Adipocyte (in vitro differentiated cells): Measurements from ENCODE around the gene SCRN1.

ENCODE experiments used
- DNase-seq: peaks from one replicate; pipeline ENCODE4 v3.0.0-alpha.2; 2015; ENCODE audit warnings: low read depth
- H3K27me3 ChIP-seq: replicated peaks from 2 replicates; pipeline ENCODE4 v1.7.0; 2013; ENCODE audit warnings: mild to moderate bottlenecking, low read length, moderate library complexity; ENCODE audit not compliant: control insufficient read depth, insufficient read depth
- H3K36me3 ChIP-seq: 2 replicates; pipeline ENCODE4 v1.7.0; 2013; ENCODE audit warnings: low read length, mild to moderate bottlenecking, moderate library complexity; ENCODE audit not compliant: control insufficient read depth, insufficient read depth, severe bottlenecking
- H3K4me1 ChIP-seq: 2 replicates; pipeline ENCODE4 v1.7.0; 2013; ENCODE audit warnings: mild to moderate bottlenecking, low read length, moderate library complexity; ENCODE audit not compliant: control insufficient read depth, insufficient read depth
- H3K4me3 ChIP-seq: 2 replicates; pipeline ENCODE4 v1.7.0; 2013; ENCODE audit warnings: mild to moderate bottlenecking, low read length, moderate library complexity
- H3K9ac ChIP-seq: 2 replicates; pipeline ENCODE4 v1.7.0; 2013; ENCODE audit warnings: mild to moderate bottlenecking, low read length, moderate library complexity
- H3K9me3 ChIP-seq: 2 replicates; pipeline ENCODE4 v1.7.0; 2013; ENCODE audit warnings: mild to moderate bottlenecking, low read length, moderate library complexity; ENCODE audit not compliant: control insufficient read depth

Gene SCRN1, protein sequence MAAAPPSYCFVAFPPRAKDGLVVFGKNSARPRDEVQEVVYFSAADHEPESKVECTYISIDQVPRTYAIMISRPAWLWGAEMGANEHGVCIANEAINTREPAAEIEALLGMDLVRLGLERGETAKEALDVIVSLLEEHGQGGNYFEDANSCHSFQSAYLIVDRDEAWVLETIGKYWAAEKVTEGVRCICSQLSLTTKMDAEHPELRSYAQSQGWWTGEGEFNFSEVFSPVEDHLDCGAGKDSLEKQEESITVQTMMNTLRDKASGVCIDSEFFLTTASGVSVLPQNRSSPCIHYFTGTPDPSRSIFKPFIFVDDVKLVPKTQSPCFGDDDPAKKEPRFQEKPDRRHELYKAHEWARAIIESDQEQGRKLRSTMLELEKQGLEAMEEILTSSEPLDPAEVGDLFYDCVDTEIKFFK

DNA sequence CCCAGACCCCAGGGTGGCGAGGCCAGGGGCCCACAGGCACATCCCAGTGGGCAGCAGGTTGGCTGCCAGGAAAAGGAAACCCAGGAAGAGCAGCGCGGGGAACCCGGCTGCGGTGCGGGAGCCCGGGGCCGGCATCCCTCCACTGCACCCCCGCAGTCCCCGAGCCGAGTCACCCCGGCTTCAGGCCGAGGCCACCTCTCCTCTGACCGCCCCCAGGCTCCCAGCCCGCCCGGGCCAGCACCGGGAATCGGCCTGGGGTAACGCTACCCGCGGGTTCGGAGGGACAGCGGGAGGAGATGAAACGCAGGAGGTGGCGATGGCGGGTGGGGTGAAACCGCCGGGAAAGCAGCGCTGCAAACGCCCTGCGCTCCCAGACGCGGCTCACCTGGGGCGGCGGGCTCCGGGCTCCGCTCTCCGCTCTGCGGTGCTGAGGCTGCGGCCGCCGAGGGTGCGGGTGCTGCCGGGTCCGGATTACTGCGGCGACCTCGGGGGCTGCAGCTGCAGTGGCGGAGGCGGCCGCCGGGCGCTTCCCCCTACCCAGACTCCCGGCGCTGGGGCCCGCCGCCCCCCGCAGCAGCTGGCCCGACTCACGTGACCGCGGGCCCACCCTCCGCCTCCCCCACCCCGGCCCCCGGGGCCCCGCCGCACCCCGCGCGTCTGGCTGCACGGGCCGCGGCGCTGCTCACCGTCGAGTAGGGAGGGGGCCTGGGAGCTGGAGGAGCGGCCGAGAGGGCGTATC, at the start of gene SCRN1:
TSS of gene SCRN1 (minus strand) at position 545 of the 739 bp plus-strand sequence. CDS start 20,734 bp downstream, outside the sequence.
- Histone ChIP-seq H3K9me3 (peaks cover 11% of the 10 kb centered on the region), H3K36me3 (no peaks in the 10 kb centered on the region), H3K27me3 (no peaks in the 10 kb centered on the region), H3K9ac (peak within 1 kb of the TSS; percentile 96), H3K4me3 (peak within 1 kb of the TSS; percentile 92), H3K4me1 (peaks cover 23% of the 10 kb centered on the region)
- DNase-seq, result peak; percentile 77

DNA sequence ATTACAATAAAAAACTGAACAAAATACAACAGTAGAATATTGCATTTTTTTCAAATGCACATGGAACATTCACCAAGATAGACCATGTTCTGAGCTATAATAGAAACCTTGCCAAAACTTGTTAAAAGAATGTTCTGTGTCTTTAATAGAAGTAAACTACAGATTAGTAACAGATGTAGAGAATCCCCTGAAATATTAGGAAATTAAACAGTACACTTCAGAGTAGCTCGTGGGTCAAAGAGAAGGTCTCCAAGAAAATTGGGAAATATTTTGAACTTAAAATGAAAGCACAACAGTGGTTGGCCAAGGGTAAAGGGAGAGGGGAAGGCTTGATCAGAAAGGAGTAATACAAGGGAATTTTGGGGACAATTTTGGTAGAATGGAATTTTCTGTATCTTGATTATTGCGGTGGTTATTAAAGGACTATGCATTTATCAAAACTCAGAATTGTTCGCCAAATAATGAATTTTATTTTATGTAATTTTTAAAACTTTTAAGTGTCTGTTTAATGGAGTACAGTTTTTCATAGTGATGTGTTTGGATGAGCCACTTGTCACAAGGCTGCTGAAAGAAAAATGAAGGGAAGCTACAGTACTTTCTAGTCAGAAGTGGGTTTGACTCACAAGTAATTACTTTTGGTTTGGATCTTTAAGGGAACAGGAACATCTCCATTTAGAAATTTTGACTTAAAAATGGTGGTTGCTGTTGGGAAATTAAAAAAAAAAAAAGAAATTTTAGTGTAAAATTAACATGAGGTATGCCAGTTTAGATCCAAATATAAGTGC, 48.8 kb upstream of the SCRN1 start:
- peak; percentile 93 for DNase-seq
- H3K36me3 ChIP-seq, result no peaks in the 10 kb centered on the region
- peak overlapping the region; percentile 72 for H3K9ac ChIP-seq
- H3K4me3 ChIP-seq, result peak overlapping the region; percentile 66
- H3K27me3 ChIP-seq, result no peaks in the 10 kb centered on the region
- H3K4me1 ChIP-seq, result peaks cover 59% of the 10 kb centered on the region
- no peaks in the 10 kb centered on the region for H3K9me3 ChIP-seq

DNA sequence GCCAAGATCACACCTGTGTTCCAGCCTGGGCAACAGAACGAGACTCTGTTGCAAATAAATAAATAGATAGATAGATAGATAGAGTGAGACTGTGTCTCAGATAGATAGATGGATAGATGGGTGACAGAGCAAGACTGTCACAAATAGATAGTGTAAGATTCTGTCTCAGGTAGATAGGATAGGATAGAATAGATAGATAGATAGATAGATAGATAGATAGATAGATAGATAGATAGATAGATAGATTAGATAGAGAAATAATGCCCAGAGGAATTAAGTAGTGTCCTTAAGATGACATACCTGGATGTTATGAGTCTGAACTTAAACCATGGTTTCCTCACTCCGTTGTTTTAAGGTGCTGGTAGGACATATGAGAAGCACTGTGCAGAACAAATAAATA, 46.6 kb upstream of the SCRN1 start:
- H3K9me3 ChIP-seq, result no peaks in the 10 kb centered on the region
- H3K27me3 ChIP-seq, result no peaks in the 10 kb centered on the region
- DNase-seq, result no peak
- H3K9ac ChIP-seq, result no peak overlapping the region
- no peaks in the 10 kb centered on the region for H3K36me3 ChIP-seq
- H3K4me1 ChIP-seq, result peaks cover 59% of the 10 kb centered on the region
- H3K4me3 ChIP-seq, result no peak overlapping the region

DNA sequence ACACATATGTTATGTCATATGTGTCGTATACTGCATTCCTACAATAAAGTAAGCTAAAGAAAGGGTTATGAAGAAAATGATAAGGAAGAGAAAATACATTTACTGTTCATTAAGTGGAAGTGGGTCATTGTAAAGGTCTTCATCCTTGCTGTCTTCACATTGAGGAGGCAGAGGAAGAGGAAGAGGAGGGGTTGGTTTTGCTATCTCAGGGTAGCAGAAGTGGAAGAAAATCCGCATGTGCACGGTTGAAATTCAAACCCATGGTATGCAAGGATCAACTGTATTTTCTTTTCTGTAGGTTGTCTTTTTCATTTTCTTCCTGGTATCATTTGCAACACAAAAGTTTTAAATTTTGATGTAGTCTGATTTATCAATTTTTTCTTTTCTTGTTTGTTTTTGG, 44.9 kb upstream of the SCRN1 start:
- H3K9me3 ChIP-seq, result no peaks in the 10 kb centered on the region
- no peak overlapping the region for H3K4me3 ChIP-seq
- no peak overlapping the region for H3K9ac ChIP-seq
- peaks cover 54% of the 10 kb centered on the region for H3K4me1 ChIP-seq
- H3K27me3 ChIP-seq, result no peaks in the 10 kb centered on the region
- DNase-seq, result no peak
- H3K36me3 ChIP-seq, result no peaks in the 10 kb centered on the region

DNA sequence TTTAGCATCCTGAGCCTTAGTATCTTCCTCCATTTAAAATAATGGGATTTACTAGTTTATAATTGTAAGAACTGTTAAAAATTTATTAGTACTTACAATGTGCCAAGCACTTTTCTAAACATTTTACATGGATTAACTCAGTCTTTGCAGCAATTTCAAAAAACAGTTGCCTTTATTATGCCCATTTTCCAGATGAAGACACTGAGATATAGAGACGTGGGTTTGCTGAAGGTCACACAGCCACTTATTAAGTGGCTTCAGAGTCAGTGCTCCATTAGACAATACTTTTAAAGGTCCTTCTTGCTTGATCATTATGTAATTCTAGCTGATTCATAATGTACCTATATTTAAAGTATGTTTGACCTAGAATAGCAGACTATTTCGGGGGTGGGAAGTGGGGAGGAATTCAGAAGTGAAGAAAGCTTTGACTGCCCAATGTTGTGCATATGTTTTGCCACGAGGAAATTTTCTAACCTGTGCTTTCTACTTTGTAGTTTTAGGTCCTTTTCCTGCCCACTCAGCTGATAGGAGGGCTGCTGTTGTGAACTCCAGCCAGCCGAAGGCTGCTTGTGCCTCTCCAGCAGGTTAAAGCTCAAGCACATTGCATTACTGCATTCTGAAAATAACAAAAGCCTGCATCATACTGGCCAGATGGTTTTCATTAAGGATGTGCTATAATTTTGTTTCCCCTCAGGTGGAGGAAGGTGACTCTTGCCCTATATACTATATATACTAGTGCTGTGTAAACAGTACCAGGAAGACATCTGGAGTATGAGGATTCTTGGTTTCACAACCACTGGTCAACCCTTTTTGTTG, 42.9 kb upstream of the SCRN1 start:
- Histone ChIP-seq H3K4me1 (peaks cover 43% of the 10 kb centered on the region), H3K27me3 (no peaks in the 10 kb centered on the region), H3K4me3 (no peak overlapping the region), H3K9me3 (no peaks in the 10 kb centered on the region), H3K36me3 (no peaks in the 10 kb centered on the region), H3K9ac (no peak overlapping the region)
- peak; percentile 84 for DNase-seq

DNA sequence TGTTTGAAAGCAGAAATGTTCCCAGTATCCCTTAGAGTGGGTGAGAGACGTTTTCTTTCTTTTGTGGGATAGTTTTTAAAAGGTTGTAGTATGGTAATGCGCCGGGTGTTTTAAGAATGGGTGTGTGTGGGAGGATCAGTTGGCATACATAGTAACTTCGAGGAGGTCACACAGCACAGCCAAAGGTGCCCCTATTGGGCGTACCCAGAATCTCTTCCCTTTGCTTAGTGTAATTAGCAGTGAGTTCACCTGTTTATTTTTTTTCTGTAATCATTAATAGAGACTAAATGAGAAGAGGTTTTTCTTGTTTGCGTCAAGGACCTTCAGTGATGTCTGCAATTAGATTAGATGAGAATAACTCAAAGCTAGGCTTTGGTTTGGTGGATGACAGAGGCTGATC, 40.1 kb upstream of the SCRN1 start:
- H3K36me3 ChIP-seq, result no peaks in the 10 kb centered on the region
- peak overlapping the region; percentile 89 for H3K4me3 ChIP-seq
- peak overlapping the region; percentile 89 for H3K9ac ChIP-seq
- peaks cover 44% of the 10 kb centered on the region for H3K4me1 ChIP-seq
- no peaks in the 10 kb centered on the region for H3K9me3 ChIP-seq
- DNase-seq, result peak; percentile 28
- H3K27me3 ChIP-seq, result no peaks in the 10 kb centered on the region

DNA sequence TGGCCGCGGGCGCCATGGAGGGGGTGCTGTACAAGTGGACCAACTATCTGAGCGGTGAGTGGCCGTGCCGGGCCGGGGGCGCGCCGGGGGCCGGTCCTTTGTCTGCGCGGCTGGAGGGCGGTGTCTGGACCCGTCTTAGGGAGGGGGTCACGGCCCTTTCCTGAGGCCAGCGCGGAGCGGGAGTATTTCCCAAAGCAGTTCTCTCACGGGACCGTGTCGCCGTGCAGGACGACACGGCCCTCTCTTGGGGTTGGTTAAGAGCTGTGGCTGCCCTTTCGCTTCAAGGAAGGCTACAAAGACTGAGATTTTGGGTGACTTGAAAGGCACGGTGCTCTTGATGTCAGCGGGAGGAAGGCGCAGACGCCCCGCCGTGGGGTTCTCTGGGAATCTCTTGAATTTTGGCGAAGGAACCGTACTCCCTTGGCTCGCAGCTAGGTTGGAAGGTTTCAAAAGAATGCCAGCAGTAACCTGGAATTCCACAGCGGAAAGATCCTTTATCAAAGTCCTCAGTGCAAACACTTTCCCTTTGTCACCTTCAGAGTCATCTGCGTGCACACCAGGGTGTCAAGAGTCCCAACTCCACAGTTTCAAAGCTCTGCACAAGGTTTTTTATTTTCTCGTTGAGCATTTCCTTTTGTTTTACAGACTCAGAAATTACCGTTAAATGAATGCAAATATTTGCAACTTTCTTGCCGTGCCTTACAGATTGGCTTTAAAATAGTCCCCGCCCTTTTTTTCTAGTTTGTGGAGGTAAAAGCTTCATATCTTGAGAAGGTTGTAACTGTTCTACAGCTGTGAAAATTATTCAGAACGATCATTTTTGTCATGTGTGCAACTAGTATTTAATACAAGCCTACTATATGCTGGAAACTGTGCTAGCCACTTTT, 39.4 kb upstream of the SCRN1 start:
- peak overlapping the region; percentile 89 for H3K9ac ChIP-seq
- H3K4me1 ChIP-seq, result peaks cover 43% of the 10 kb centered on the region
- peak overlapping the region; percentile 89 for H3K4me3 ChIP-seq
- no peaks in the 10 kb centered on the region for H3K27me3 ChIP-seq
- no peaks in the 10 kb centered on the region for H3K36me3 ChIP-seq
- peak; percentile 46 for DNase-seq
- no peaks in the 10 kb centered on the region for H3K9me3 ChIP-seq

DNA sequence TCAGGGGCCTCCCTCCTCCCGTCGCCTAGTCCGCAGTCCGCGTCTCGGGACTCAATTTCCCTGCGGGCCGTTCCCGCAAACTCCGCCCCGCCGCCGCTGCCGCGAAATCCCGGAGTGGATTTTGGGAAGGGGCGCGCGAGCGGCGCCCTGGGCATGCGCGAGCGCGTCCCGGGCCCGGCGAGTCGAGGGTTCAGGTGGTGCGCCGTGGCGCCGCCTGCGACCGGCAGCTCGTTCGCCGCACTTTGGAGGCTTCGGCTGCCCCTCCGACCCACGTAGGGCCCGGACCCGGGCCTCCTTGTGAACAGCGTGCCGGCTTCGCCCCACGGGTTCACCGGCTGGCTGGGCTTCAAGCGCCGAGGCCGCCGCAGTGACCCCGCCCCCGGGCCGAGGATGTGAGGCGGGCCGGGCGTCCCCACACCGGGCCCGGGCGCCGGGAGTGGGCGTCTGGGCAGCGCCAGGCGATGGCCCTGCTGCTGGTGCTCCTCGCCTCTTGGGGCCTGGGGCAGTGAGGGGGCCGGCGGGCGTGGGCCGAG, 38.7 kb upstream of the SCRN1 start, which contains the start of gene PLEKHA8:
TSS of gene PLEKHA8 (plus strand) at position 197 of the 533 bp plus-strand sequence. CDS start 351 bp downstream, outside the sequence.
- no peaks in the 10 kb centered on the region for H3K36me3 ChIP-seq
- peak within 1 kb of the TSS; percentile 89 for H3K9ac ChIP-seq
- DNase-seq, result peak; percentile 95
- no peaks in the 10 kb centered on the region for H3K9me3 ChIP-seq
- H3K4me3 ChIP-seq, result peak within 1 kb of the TSS; percentile 89
- peaks cover 41% of the 10 kb centered on the region for H3K4me1 ChIP-seq
- H3K27me3 ChIP-seq, result no peaks in the 10 kb centered on the region

DNA sequence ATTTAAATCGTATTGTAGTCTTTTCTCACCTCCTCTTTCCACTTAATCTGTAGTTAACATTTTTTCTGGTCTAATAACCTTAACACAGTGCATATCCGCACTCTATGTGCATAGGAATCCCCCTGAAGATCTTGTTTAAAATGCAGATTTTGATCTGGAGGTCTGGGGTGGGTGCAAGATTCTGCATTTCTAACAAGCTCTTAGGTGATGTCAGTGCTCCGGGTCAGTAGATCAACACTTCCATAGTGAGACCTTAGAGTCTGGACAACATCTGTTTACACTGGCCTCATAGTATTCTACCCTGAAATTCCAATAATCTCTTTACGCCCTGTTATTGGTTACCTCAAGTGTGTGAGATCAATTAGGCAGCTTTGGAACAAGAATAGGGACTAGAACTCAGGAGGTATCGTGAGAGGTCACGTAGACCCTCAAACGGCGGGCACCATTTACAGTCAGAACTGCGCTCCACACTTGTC, 38.2 kb upstream of the SCRN1 start:
- Histone ChIP-seq H3K9me3 (no peaks in the 10 kb centered on the region), H3K4me1 (peaks cover 36% of the 10 kb centered on the region), H3K27me3 (no peaks in the 10 kb centered on the region), H3K4me3 (peak overlapping the region; percentile 89), H3K9ac (peak overlapping the region; percentile 89), H3K36me3 (no peaks in the 10 kb centered on the region)
- no peak for DNase-seq
